ENCODE results near the gene CEP128.

The CEP128 gene

GRCh38 chr14:80587096-80587724 is 354.3 kb downstream of the CEP128 start:
- peak; percentile 30 for DNase-seq

- DNase-seq: no peak
Observed at GRCh38 chr14:80586131-80586530, 355.4 kb downstream of the CEP128 start.

- DNase-seq: no peak
Observed at GRCh38 chr14:80585506-80585835, 356.1 kb downstream of the CEP128 start.

GRCh38 chr14:80584744-80585505 is 356.6 kb downstream of the CEP128 start:
- peak; percentile 12 for DNase-seq

- DNase-seq: no peak
Observed at GRCh38 chr14:80577599-80577998, 363.9 kb downstream of the CEP128 start.

- DNase-seq: no peak
Observed at GRCh38 chr14:80576401-80576800, 365.1 kb downstream of the CEP128 start.

- DNase-seq: no peak
Observed at GRCh38 chr14:80575763-80576162, 365.8 kb downstream of the CEP128 start.

GRCh38 chr14:80572666-80573065 is 368.9 kb downstream of the CEP128 start:
- no peak for DNase-seq

- DNase-seq: no peak
Observed at GRCh38 chr14:80570930-80571298, 370.6 kb downstream of the CEP128 start.

- no peak for DNase-seq
Observed at GRCh38 chr14:80567905-80568536, 373.5 kb downstream of the CEP128 start.

- no peak for DNase-seq
Observed at GRCh38 chr14:80565001-80565400, 376.5 kb downstream of the CEP128 start.

GRCh38 chr14:80564051-80564450 is 377.5 kb downstream of the CEP128 start:
- no peak for DNase-seq

GRCh38 chr14:80560800-80561657 is 380.5 kb downstream of the CEP128 start:
- DNase-seq: no peak

- no peak for DNase-seq
Observed at GRCh38 chr14:80554139-80554538, 387.4 kb downstream of the CEP128 start.

- DNase-seq: no peak
Observed at GRCh38 chr14:80549141-80549540, 392.4 kb downstream of the CEP128 start.

GRCh38 chr14:80545935-80546854 is 395.3 kb downstream of the CEP128 start:
- DNase-seq: no peak

GRCh38 chr14:80544366-80544765 is 397.2 kb downstream of the CEP128 start:
- no peak for DNase-seq

- no peak for DNase-seq
Observed at GRCh38 chr14:80543211-80543610, 398.3 kb downstream of the CEP128 start.

- DNase-seq: no peak
Observed at GRCh38 chr14:80538633-80539375, 402.7 kb downstream of the CEP128 start.

GRCh38 chr14:80537626-80538025 is 403.9 kb downstream of the CEP128 start:
- no peak for DNase-seq

- DNase-seq: no peak
Observed at GRCh38 chr14:80536456-80536855, 405.1 kb downstream of the CEP128 start.

All from NCI-H2081 treated with DMSO at 0.1 percent for 48 hours (cell line).